NCI-H1436 treated with DMSO at 0.1 percent for 48 hours (cell line): ENCODE measurements around the gene GPR37.

Source experiments
- DNase-seq: peaks from one replicate; lab custom pipeline; 2025; lab: John Stamatoyannopoulos, UW

Gene GPR37, protein sequence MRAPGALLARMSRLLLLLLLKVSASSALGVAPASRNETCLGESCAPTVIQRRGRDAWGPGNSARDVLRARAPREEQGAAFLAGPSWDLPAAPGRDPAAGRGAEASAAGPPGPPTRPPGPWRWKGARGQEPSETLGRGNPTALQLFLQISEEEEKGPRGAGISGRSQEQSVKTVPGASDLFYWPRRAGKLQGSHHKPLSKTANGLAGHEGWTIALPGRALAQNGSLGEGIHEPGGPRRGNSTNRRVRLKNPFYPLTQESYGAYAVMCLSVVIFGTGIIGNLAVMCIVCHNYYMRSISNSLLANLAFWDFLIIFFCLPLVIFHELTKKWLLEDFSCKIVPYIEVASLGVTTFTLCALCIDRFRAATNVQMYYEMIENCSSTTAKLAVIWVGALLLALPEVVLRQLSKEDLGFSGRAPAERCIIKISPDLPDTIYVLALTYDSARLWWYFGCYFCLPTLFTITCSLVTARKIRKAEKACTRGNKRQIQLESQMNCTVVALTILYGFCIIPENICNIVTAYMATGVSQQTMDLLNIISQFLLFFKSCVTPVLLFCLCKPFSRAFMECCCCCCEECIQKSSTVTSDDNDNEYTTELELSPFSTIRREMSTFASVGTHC

DNA sequence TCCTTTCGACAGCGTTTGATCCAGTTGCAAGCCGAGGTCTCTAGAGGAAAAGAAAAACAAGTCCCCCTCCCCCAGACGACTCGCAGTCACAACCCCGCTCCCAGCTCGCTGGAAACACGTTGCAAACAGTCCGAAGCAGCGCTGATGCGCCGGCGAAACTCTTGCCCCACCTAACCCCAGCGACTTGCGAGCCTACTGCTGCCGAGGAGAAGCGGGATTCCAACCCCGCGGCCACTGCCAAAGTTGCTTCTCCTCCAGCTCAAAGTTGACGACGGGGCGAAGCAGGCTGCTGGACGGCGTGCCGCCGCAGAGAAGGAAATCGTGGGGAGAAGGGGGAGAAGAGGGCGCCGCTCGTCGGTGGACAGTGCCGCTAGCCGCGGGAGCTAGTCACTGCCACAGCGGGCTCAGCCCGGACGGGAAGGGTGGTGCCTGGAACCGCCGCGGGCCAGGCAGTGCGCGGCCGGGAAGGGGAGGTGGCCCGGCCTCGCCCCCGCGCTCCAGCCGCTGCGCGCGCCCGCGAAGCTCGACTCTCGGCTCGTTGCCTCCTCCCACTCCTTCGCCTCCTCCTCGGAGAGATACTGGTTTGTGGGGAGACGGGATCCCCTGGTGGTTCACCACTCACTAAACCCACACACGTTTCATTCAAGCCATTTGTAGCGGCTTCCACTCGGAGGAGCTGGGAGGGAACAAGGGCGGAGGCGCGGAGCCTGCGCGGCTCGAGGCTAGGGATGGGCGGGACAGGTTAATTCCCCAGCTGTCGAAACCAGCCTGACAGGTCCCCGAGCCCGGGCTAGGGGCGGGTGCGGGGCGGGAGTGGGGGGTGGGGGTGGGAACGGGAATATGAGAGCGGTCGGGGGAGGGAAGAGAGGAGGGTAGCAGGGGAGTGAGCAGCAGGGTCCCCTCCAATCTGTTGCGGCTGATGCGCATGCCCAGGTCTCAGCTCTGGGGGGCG, at the start of gene GPR37:
Gene GPR37 (minus strand): TSS at position 392 of the 952 bp plus-strand sequence. CDS start 816 bp downstream, outside the sequence.
- DNase-seq: peak; percentile 36

DNA sequence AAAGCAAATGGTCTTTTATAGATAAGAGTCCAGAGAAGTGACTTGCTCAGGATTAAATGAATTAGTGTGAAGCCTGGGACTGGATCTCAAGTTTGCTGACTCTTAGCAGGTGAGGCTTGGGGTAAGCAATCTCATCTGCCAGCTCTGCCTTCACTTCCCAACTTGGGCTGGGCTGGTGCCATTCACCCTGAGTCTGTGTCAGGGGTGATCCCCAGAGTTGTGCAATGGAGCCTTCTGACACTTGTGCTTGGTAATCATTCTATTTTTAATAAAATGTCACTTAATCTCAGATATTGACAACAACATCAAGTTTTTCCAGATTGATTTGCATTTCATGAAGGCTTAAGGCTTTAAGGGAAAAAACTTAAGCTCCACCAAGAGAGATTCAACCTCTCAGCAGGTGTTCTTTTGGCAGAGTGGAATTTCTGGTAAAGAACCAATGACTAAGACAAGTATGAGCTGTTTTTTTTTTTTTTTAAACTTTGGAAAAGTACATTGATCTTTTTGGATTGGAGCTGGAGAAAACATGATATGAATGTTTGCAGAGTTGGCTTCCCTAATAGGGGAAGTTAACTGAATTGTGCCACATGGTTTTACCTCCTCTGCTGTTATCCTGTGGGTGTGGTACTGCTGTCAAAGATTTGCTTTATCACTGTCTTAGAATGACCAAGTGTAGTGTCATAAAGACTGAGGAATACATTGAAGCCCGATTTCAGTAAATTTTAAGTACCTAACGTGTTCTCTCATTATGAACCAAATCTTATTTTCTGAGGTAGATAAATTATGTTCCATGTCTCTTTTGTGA, 48.6 kb upstream of the GPR37 start:
- DNase-seq: no peak

DNA sequence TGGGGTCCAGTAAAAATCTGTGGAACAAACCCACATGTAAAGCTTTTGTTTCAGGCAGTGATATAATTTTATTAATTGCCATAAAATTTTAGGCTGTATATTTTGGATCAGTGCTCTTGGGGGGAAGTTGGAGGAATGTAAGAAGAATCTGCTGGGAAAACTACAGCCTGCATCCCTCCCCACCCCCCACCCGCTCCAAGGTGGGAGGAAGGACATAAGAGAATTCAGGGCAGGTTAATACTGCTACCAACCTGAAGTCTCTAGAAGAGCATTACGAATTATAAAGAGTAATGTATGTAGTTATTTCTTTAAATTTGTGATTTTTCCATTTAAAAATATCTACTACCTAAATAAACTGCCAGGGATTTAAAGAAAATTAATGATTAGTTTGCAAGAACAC, 47.2 kb upstream of the GPR37 start:
- DNase-seq: no peak

DNA sequence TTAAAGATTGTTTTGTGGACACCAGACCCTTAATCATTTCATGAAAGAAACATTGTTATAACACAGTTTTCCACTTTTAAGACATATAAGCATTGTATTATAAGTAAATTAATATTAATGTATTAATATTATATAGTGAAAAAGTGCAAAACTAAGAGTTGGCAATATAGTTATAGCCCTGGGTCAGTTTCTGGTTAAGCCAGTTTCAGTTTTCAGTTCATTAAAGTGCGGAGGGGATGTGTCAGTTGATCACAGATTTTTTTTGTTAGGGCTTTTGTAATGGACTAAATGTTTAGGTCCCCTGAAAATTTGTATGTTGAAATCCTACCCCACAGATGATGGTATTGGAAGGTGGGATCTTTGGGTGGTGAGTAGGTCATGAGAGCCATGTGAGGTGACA, 45.7 kb upstream of the GPR37 start:
- no peak for DNase-seq

DNA sequence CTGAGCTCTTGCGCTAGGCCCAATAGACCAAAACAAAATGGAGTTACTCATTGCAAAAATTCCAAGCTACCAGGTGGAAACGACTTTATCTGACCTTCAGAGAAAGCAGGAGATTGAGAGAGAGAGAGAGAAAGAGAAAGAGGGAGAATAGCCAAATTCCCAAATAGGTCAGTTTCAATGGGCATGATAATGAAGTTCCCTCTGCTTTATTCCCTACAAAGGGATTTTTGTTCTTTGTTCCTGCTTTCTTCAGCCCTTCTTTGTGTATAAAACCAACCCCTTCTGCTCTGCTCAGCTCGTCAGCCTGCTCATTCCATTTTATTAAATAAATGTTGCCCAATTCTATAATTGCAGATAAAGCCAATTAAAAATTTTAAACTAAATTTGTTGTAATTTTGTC, 45.0 kb upstream of the GPR37 start:
- DNase-seq: no peak

DNA sequence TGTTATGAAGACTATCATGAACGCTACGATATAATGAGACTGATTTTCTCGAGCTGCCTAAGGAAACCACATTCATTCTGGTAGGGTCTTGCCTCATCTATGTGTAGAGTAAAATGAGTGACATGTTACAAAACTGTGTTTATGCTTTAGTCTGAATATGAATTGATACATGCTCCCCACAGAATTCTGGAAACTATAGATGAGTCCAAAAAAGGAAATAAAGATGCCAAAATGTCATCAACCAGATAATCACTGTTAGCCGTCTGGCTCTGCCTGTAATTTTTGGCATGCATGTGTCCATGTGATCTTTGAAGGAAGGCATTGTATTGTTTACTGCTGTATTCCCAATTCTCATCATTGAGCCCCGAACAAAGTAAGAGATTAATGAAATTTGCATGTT, 42.6 kb upstream of the GPR37 start:
- DNase-seq: no peak

DNA sequence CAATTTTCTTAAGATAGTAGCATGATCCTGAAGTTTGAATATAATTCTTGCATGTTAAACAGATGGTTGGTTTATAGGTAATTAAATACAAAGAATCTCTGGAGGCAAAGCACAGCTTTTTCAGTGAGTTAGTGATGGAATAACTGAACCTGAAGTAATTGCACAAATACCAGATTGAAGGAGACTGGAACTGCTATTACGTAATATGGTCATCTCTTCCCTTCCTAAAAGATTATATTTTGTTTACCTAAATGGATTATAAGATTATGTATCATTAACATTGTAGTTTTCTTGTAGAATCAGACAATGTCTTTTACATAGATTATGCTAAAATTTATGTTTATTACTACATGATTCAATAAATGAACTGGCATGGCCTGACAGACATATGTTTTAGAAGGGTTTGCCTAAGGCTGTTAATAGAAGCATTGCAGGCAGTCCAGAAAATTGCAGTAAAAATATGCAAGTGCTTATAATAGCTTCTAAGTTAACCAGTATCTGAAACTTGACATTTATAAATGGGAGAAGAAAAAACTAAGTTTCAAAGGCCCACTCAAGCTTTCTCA, 35.8 kb upstream of the GPR37 start:
- no peak for DNase-seq

DNA sequence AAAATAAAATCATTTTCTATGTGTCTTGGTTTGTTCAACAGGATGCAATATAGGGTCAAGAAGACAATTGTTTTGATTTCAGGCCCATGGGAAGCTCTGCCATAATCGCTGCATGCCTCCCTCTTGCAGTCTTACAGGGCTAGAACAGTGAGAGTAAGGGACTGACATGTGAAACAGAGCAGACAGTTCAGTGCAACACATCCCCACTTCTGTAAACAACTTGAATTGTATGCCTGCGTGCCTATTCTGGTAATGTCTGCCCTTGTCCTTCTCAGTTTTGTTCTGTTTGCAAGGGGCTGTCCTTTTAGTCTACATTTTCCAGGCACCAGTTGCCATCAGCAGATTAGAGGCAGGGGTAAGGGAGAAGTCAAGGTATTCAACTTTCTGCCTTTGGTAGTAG, 34.8 kb upstream of the GPR37 start:
- no peak for DNase-seq

DNA sequence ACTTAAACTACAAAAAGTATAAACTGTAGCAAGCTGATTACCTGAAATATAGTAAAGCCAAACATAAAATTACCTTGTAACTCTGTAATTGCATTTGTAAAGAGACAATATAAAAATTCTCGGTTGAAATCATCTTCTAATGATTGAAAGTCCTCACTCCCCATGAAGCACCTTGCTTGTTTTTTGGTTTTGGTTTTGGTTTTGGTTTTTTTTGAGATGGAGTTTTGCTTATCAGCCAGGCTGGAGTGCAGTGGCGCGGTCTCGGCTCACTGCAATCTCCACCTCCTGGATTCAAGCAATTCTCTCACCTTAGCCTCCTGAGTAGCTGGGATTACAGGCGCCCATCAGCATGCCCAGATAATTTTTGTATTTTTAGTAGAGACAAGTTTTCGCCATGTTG, 33.9 kb upstream of the GPR37 start:
- no peak for DNase-seq

DNA sequence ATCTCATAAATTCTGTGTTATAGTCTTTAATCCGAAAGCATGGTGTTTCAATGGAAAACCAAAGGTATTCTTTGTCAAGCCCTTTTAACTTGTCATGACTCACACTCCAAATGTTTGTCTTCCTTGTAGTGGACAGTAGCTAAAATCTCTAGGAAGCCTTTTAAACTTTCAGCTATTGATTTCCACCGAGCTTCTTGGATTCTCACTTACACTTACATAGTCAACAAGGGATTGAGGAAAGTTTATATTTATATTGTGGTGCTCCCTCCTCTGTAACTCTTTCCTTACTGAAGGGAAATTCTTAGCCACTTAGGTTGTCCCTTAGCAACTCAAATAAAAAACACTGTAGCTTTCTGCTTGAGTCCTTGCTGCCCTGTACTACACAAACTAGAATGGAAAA, 31.2 kb upstream of the GPR37 start:
- DNase-seq: no peak

DNA sequence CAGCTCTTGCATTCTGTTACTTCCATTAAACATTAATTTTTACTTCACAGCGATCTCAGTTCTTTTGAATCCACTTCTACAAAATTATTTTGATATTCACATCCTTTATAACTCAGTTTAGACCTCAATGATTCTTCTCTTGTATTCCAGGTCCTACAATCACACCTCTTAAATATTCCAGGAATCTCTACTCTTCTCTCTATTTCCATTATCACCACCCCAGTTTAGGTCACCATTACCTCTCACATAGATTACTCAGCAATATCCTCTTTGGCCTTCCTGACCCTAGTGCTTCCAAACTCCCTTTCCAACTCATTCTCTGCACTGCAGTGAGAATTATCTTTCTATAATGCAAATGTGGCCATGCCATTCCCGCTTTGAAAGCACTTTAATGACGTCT, 27.1 kb upstream of the GPR37 start:
- DNase-seq: no peak

DNA sequence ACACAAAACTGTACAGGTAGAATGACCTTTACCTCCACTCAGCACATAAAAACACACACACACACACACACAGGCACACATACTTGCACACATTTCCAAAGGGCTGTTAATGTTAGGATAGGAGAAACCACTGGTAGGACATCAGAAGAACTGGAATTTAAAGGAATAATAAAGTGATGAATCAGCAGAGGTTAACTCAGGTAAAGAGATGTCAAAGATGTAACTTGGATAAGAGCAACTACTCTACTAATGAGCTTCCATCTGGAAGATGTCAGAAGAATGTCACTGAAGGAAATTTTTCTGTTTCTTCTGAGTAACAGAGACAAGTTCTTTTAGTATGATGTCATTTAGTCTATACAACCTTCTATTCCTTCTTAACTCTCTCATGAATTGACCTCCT, 26.4 kb upstream of the GPR37 start:
- DNase-seq: no peak

DNA sequence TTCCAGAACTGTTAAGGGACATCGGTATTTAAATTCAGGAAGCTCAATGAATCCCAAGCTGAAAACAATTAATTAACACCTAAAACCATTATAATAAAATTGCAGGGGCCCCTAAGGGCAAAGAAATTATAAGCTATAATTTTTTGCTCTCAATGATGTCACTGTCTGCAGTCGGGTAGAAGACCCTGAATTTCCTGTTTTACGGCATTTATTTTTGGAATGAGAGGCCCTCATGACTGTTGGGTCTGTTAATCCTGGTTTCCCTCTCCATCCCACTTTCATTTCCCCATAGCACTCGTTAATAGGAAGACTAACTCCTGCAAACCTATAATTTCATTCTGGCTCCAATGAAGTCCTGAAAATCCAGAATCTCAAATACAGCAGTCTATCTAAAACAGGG, 25.8 kb upstream of the GPR37 start:
- no peak for DNase-seq

DNA sequence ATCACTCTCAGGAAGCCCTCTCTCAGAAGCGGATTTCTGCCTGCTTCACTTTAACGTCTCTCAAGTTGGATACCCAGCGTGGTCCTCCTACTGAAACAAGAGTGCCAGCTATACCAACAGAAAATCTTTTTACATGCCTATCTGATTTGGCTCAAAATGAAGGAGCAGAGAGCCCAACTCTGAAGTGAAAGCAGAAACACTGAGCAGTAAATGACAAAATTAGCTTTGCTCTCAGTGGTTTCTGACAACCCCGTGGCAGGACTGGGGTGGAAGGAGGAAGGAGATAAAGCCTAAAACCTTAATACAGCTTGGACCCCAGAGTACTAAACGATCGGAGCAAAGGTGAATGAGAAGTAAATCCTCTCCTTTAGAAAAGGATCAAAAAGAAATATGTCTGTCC, 25.1 kb upstream of the GPR37 start:
- DNase-seq: no peak

DNA sequence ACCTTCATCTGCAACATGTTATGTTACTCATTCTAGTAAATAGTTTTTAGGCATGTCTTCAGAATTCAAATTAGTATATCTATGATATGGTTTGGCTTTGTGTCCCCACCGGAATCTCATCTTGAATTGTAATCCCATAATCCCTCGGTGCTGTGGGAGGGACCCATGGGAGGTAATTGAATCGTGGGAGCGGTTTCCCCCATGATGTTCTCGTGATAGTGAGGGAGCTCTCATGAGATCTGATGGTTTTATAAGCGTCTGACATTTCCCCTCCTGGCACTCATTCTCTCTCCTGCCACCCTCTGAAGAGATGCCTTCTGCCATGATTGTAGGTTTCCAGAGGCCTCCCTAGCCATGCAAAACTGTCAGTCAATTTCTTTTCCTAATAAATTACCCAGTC, 20.4 kb upstream of the GPR37 start:
- no peak for DNase-seq

DNA sequence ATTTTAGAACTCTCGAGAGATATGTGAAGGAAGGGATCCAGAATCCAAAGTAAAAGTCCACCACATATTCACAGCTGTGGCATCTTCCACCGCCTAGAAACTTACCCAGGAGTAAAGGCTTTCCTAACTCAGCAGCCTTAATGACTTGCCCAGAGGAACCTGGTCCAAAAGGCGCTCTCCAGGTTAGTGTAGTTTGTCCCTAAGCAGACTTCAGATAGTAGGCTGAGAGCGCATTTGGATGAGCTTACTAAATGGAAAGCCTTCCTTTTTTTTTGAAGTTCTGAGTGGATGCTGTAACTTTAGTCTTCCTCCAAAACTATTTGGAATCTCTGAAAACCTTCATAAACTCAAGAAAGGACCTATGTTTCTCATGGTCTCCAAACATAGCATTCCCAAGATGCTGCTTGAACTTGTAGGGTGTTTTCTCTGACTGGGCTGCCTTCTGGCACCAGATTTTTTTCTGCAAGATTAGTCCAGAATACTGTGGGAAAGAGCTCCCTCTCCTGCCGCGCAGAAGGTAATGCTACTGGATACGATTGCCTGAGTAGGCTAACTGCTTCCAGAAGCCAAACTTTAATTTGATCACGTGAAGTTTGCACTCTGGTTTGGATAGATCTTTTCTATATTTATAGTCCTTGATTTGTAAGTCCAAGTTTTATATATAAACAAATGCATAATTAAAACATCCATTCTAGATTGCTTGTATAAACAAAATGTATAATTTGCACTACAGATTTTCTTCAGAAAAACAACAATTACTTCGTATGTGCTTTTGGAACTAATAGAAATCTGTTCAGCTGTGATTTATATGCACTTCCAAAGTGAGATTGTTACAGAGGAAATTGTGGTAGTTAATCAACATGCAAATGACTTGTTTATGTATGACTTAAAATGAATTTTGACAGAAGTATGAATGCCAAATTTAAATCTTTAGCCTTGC, 19.6 kb upstream of the GPR37 start:
- DNase-seq: peak; percentile 12

DNA sequence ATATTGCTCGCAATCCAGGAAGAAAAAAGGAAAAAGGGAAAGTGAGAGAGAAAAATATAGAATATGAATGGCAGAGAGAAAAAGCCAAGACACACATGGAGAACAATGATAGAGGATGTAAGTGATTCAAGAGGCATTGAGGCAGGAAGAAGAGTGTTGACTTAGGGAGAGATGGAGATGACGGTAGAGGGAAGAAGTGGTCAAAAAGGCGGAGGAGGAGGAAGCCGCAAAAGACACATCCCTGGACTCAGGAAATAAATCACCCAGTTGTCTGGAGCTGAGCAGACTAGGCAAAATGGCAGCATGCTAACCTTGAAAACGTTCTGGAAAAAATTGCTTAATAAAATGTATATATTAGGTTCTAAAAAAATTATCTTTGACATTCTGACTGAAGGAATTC, 17.7 kb upstream of the GPR37 start:
- DNase-seq: no peak

DNA sequence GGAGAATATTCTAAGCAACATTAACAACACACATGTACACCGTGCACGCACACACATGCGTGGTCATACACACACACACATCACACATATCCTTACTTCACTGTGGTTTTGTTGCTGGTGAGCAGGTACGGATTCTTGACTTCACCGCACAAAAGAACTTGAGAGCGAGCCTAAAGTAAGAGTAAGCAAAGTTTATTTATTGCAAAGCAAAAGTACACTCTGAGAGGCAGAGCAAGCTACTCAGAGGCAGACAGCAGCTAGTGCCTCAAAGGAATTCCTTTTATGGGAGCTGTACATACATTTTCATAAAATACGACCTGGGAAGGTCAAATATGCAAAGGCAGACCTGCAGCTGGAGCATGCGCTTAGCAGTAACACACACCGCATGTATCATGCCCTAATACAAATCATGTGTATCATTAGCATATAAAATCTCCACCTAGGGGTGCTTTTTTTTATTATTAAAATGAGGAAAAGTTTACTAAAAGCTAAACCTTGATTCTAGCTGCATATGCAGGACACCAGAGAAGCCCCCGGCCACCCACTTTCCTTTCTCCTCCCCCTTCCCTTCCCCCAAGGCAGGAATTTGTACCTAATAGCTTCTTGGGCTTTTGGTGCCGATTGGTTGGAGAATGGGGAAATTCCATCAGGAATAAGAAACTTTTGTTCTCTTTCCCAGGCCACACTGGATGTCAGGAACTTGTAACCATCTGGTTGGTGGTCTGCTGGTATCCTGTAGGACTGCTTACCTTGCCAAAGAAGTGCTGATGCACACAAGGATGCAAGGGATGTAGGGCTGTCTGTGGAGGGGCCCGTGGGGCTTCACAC, 16.5 kb upstream of the GPR37 start:
- no peak for DNase-seq

DNA sequence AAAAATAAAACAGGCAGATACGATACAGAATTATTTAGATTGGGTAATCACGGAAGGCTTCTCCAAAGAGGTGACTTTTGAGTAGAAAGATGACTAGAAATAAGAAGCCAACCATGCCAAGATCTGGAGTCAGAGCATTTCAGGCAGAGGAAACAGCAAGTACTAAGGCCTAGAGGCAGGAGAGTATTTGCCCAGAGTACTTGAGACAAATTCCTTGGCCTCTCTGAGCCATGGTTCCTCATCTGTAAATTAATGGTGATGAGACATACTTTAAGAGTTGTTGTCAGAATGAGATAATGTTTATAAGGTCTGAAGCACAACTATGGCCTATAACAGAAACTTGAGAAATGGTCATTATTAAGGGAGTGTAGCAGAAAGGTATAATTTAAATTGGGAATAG, 15.8 kb upstream of the GPR37 start:
- no peak for DNase-seq

DNA sequence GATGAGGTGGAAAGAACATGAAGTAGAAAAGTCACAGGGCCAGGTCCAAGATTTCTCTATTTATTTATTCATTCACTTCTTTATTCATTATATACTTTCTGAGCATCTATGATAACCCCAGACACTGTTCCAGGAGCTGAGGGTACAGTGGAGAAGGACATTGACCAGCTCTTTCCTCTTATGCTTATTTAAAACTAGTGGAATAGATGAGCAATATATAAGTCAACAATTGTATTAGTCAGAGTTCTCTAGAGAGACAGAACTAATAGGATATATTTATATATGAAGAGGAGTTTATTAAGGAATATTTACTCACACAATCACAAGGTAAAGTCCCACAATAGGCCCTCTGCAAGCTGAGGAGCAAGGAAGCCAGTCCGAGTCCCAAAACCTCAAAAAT, 15.0 kb upstream of the GPR37 start:
- DNase-seq: no peak
